Measurements from ENCODE around the gene MIR17HG.
A peak's percentile ranks its signal among the peaks of the same experiment; 100 is the strongest.

The MIR17HG gene

GRCh38 chr13:91356919-91357612 is 9.6 kb downstream of the MIR17HG start:
- H3K36me3 ChIP-seq (ENCODE audit: insufficient read depth, low read length), result peaks cover 59% of the 10 kb centered on the region
- no peak overlapping the region for H3K4me3 ChIP-seq (ENCODE audit: low read length)
- 89% methylated on average over 5 of the region's 6 CpGs for WGBS
- H3K9me3 ChIP-seq (ENCODE audit: insufficient read depth, low read depth, low read length), result no peaks in the 10 kb centered on the region
- no peak overlapping the region for H3K9ac ChIP-seq (ENCODE audit: low read depth, low read length)
- 0 out of 2 replicates have a peak overlapping the region, but pooled peaks have one; percentile 1 for H3K27ac ChIP-seq (ENCODE audit: low read depth, low read length)
- H3K4me1 ChIP-seq (ENCODE audit: insufficient read depth, low read length), result no peaks in the 10 kb centered on the region
- H3K27me3 ChIP-seq (ENCODE audit: insufficient read depth, low read length), result no peaks in the 10 kb centered on the region

DNA sequence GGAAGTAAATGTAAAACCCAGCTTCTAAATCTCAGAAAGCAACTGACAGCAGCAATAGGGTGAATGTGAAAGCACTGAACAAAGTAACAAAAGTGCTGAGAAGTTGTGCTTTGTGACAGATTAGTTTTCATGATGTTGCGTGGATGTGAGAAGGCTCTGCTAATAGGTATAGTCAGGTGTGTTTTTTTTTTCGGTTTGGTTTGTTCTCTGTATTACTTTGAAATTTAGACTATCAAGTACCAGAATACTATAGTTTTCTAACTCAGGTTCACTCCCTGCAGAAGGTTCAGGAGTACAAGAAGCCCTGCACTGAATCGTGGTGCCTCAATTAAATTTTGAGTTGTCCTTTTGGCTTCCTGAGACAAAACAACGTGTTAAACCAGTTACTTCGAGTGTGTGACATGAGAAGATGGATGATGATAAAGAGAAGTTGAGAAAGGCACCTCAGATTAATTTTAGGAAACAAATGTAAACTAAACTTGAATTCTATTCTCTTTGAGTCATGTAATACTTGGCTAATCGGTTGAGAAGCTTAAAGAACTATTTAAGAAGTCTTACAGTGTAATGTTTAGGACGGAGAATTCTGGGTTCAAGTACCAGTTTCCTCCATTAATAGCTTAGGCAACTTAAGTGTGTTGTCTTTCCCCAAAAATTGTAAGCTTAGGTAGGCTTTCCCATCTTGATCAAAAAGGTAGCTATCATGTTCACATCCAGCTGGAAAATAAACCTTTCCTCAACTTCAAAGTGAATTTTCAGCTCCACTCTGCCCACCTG is 10.3 kb downstream of the MIR17HG start:
- 94% methylated on average over 6 of the region's 7 CpGs for WGBS
- Histone ChIP-seq H3K4me3 (ENCODE audit: low read length) (no peak overlapping the region), H3K9me3 (ENCODE audit: insufficient read depth, low read depth, low read length) (no peaks in the 10 kb centered on the region), H3K36me3 (ENCODE audit: insufficient read depth, low read length) (peaks cover 52% of the 10 kb centered on the region), H3K27me3 (ENCODE audit: insufficient read depth, low read length) (no peaks in the 10 kb centered on the region), H3K4me1 (ENCODE audit: insufficient read depth, low read length) (no peaks in the 10 kb centered on the region), H3K27ac (ENCODE audit: low read depth, low read length) (0 out of 2 replicates have a peak overlapping the region, but pooled peaks have one; percentile 1), H3K9ac (ENCODE audit: low read depth, low read length) (no peak overlapping the region)

- H3K4me1 ChIP-seq (ENCODE audit: insufficient read depth, low read length), result no peaks in the 10 kb centered on the region
- H3K9me3 ChIP-seq (ENCODE audit: insufficient read depth, low read depth, low read length), result no peaks in the 10 kb centered on the region
- 0 out of 2 replicates have a peak overlapping the region, but pooled peaks have one; percentile 1 for H3K27ac ChIP-seq (ENCODE audit: low read depth, low read length)
- peaks cover 46% of the 10 kb centered on the region for H3K36me3 ChIP-seq (ENCODE audit: insufficient read depth, low read length)
- H3K4me3 ChIP-seq (ENCODE audit: low read length), result no peak overlapping the region
- no peaks in the 10 kb centered on the region for H3K27me3 ChIP-seq (ENCODE audit: insufficient read depth, low read length)
- WGBS, result 83% methylated on average over 2 of the region's 2 CpGs
- no peak overlapping the region for H3K9ac ChIP-seq (ENCODE audit: low read depth, low read length)
These were observed 10.9 kb downstream of the MIR17HG start for GRCh38 chr13:91358387-91358782.

- H3K27ac ChIP-seq (ENCODE audit: low read depth, low read length), result no peak overlapping the region
- H3K36me3 ChIP-seq (ENCODE audit: insufficient read depth, low read length), result peaks cover 39% of the 10 kb centered on the region
- WGBS, result 86% methylated on average over 4 of the region's 4 CpGs
- no peak overlapping the region for H3K9ac ChIP-seq (ENCODE audit: low read depth, low read length)
- no peaks in the 10 kb centered on the region for H3K27me3 ChIP-seq (ENCODE audit: insufficient read depth, low read length)
- no peak overlapping the region for H3K4me3 ChIP-seq (ENCODE audit: low read length)
- H3K4me1 ChIP-seq (ENCODE audit: insufficient read depth, low read length), result no peaks in the 10 kb centered on the region
- no peaks in the 10 kb centered on the region for H3K9me3 ChIP-seq (ENCODE audit: insufficient read depth, low read depth, low read length)
These were observed 11.6 kb downstream of the MIR17HG start for GRCh38 chr13:91359111-91359510.

DNA sequence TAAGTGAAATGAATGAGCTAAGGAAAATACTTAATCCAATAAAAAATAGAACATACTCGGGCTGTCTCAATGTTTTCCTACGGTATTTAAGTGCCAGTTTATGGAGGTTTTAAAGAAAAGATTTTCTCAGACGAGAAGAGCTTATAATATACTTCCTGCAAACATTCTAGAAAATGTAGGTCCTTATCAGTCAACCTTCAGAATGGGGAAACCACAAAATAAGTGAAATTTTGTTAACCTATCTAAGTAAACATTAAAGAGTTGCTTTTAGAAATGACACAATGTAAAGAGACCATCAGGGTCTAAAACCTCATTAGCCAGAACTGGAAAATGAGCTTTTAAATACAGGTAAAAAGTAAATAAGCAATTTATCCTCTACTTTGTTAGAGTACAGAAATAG is 12.1 kb downstream of the MIR17HG start:
- H3K36me3 ChIP-seq (ENCODE audit: insufficient read depth, low read length), result peaks cover 33% of the 10 kb centered on the region
- no peak overlapping the region for H3K9ac ChIP-seq (ENCODE audit: low read depth, low read length)
- no peaks in the 10 kb centered on the region for H3K9me3 ChIP-seq (ENCODE audit: insufficient read depth, low read depth, low read length)
- H3K4me1 ChIP-seq (ENCODE audit: insufficient read depth, low read length), result no peaks in the 10 kb centered on the region
- H3K4me3 ChIP-seq (ENCODE audit: low read length), result no peak overlapping the region
- H3K27me3 ChIP-seq (ENCODE audit: insufficient read depth, low read length), result no peaks in the 10 kb centered on the region
- H3K27ac ChIP-seq (ENCODE audit: low read depth, low read length), result no peak overlapping the region
- WGBS, result no CpG with 5 or more reads among the region's 3 CpGs

DNA sequence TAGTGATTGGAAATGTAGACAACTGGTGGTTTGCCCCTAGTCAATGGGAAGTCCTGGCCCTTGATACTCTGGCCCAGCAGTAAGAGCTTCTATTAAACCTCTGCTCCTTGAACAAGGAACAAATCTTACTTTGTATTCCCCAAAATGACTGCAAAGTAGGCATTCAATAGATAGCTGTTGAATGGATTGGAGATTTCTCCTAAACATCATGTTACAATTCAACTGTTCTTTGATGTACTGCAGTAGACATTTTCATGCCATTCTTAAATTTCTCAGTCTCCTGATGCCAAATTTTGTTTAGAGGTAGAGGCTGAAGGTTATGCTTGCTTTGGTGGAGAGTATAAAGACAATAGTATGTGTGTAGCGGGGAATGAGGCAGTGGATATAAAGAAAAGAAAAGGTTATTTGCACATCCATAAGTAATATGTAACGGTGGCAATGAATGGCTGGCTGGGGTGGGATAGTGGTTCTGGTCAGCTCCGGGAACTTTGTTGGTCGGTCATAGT is 12.8 kb downstream of the MIR17HG start:
- Histone ChIP-seq H3K27me3 (ENCODE audit: insufficient read depth, low read length) (no peaks in the 10 kb centered on the region), H3K4me3 (ENCODE audit: low read length) (no peak overlapping the region), H3K4me1 (ENCODE audit: insufficient read depth, low read length) (no peaks in the 10 kb centered on the region), H3K36me3 (ENCODE audit: insufficient read depth, low read length) (peaks cover 27% of the 10 kb centered on the region), H3K9me3 (ENCODE audit: insufficient read depth, low read depth, low read length) (no peaks in the 10 kb centered on the region), H3K9ac (ENCODE audit: low read depth, low read length) (no peak overlapping the region), H3K27ac (ENCODE audit: low read depth, low read length) (no peak overlapping the region)
- WGBS, result 95% methylated on average over 4 of the region's 4 CpGs

DNA sequence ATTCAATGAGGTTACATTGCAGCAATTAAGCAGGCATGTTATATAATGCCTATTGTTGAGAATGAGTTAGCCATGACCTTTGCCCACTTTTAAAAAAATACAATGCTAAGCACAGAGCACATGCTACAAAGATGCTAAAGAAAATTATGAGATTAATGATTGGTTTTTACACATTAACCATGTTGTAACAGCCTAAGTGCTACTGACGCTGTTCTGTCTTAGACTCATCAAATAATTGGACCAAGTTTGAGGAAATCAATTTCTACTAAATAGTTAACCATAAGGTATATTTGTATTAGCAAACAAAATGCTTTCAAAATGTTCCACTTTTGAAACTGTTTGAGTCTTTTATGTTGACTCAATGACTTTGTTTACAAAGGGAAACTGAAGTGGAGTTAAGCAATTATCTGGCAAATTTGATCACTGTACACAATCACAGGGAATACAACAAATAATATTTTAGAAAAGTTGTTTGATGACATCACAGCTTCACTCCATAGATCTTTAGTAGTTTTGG is 14.3 kb downstream of the MIR17HG start:
- Histone ChIP-seq H3K4me1 (ENCODE audit: insufficient read depth, low read length) (no peaks in the 10 kb centered on the region), H3K27ac (ENCODE audit: low read depth, low read length) (no peak overlapping the region), H3K27me3 (ENCODE audit: insufficient read depth, low read length) (no peaks in the 10 kb centered on the region), H3K9me3 (ENCODE audit: insufficient read depth, low read depth, low read length) (no peaks in the 10 kb centered on the region), H3K4me3 (ENCODE audit: low read length) (no peak overlapping the region), H3K9ac (ENCODE audit: low read depth, low read length) (no peak overlapping the region), H3K36me3 (ENCODE audit: insufficient read depth, low read length) (peaks cover 12% of the 10 kb centered on the region)
- WGBS, result no CpG with 5 or more reads among the region's 1 CpG

DNA sequence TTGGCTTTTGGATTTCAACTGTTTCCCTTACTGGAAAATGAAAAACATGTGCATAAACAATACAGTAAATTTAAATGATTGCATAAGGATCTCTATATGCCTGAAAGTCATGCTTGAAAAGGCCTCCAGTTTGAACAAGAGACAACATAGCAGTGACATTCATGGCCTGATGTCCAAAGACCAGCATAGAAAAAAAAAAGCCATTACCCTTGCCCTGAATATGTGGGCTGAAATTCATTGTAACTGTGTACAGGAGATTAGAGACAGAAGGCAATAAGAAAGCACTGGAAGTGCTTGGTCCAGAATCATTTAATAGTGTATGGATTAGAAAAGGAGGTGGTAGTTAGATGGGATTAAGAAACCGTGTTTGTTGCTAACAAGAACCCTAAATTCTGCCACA is 15.4 kb downstream of the MIR17HG start:
- H3K36me3 ChIP-seq (ENCODE audit: insufficient read depth, low read length), result peaks cover 5% of the 10 kb centered on the region; the same call in 1 of the 2 replicates

GRCh38 chr13:91368101-91368500 is 20.6 kb downstream of the MIR17HG start:
- H3K4me3 ChIP-seq (ENCODE audit: low read length), result no peak overlapping the region
- H3K4me1 ChIP-seq (ENCODE audit: insufficient read depth, low read length), result no peaks in the 10 kb centered on the region; the same call in 1 of the 2 replicates
- no peaks in the 10 kb centered on the region for H3K36me3 ChIP-seq (ENCODE audit: insufficient read depth, low read length)
- H3K27ac ChIP-seq (ENCODE audit: low read depth, low read length), result no peak overlapping the region
- no peak overlapping the region for H3K9ac ChIP-seq (ENCODE audit: low read depth, low read length)
- H3K27me3 ChIP-seq (ENCODE audit: insufficient read depth, low read length), result no peaks in the 10 kb centered on the region
- H3K9me3 ChIP-seq (ENCODE audit: insufficient read depth, low read depth, low read length), result no peaks in the 10 kb centered on the region
- WGBS, result no CpG with 5 or more reads among the region's 1 CpG

More for the DNA sequence above, 15.4 kb downstream of the MIR17HG start:
- Histone ChIP-seq H3K4me3 (ENCODE audit: low read length) (no peak overlapping the region), H3K9ac (ENCODE audit: low read depth, low read length) (no peak overlapping the region), H3K27ac (ENCODE audit: low read depth, low read length) (no peak overlapping the region), H3K9me3 (ENCODE audit: insufficient read depth, low read depth, low read length) (no peaks in the 10 kb centered on the region), H3K4me1 (ENCODE audit: insufficient read depth, low read length) (no peaks in the 10 kb centered on the region), H3K27me3 (ENCODE audit: insufficient read depth, low read length) (no peaks in the 10 kb centered on the region)
- WGBS, result 82% methylated on average over 1 of the region's 1 CpG

DNA sequence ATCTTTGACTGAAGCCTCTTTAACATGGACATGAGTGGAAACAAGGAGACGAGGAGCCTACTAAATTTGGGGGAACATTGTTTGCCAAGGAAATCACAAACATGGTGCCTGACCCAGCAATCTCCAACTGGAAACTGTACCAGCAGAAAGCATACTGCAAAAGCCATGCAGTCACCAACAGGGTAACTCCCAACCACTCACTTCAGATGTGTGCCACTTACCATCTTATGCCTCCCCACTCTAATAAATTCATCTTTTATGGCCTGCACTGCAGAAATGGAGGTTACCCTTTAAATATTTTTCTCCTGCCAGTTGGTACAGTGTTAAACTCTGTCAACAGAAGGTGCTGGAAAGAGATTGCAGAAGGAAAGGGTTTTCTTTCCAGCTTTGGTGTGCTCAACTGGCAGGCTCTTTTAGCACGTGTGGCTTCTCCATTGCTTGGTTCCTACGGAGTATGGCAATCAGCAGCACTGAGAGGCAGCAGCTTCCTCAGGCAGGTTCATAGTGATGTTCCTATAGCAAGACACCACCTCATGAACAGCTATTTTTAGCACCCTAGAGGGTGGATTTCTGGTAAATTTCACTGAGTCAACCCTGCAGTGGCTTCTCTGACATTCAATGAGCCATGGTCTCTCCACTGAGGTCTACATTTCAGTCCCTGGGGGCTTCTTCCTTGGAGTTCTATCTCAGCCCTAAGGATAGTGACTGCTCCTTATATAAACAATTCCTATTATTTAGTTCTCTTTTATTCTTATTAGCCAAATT is 21.4 kb downstream of the MIR17HG start:
- no peaks in the 10 kb centered on the region for H3K36me3 ChIP-seq (ENCODE audit: insufficient read depth, low read length)
- 89% methylated on average over 3 of the region's 3 CpGs for WGBS
- no peaks in the 10 kb centered on the region for H3K27me3 ChIP-seq (ENCODE audit: insufficient read depth, low read length)
- H3K4me1 ChIP-seq (ENCODE audit: insufficient read depth, low read length), result no peaks in the 10 kb centered on the region; the same call in 1 of the 2 replicates
- no peak overlapping the region for H3K27ac ChIP-seq (ENCODE audit: low read depth, low read length)
- no peak overlapping the region for H3K4me3 ChIP-seq (ENCODE audit: low read length)
- no peaks in the 10 kb centered on the region for H3K9me3 ChIP-seq (ENCODE audit: insufficient read depth, low read depth, low read length)
- H3K9ac ChIP-seq (ENCODE audit: low read depth, low read length), result no peak overlapping the region

Measured in HUES64 (cell line).